GM12865 (cell line): ENCODE data around the gene MYRFL.

Experiments used
- DNase-seq: peaks from one replicate; pipeline ENCODE4 v3.0.0; 2010; ENCODE audit warnings: low read depth
- H3K4me3 ChIP-seq: 2 replicates; pipeline ENCODE4 v1.5.1; 2011; ENCODE audit warnings: mild to moderate bottlenecking, low read depth, low read length, control low read depth
- TF ChIP-seq, protein P1 (sequence below): IDR thresholded peaks from 2 replicates; pipeline ENCODE4 v1.5.1; 2011; ENCODE audit warnings: low read length, control low read depth, low read depth, inconsistent platforms; ENCODE audit not compliant: insufficient read depth; ENCODE audit errors: missing control alignments

Gene MYRFL

GRCh38 chr12:69816082-69816481 is 8.9 kb upstream of the MYRFL start:
- DNase-seq = no peak
- TF ChIP-seq, protein P1, sequence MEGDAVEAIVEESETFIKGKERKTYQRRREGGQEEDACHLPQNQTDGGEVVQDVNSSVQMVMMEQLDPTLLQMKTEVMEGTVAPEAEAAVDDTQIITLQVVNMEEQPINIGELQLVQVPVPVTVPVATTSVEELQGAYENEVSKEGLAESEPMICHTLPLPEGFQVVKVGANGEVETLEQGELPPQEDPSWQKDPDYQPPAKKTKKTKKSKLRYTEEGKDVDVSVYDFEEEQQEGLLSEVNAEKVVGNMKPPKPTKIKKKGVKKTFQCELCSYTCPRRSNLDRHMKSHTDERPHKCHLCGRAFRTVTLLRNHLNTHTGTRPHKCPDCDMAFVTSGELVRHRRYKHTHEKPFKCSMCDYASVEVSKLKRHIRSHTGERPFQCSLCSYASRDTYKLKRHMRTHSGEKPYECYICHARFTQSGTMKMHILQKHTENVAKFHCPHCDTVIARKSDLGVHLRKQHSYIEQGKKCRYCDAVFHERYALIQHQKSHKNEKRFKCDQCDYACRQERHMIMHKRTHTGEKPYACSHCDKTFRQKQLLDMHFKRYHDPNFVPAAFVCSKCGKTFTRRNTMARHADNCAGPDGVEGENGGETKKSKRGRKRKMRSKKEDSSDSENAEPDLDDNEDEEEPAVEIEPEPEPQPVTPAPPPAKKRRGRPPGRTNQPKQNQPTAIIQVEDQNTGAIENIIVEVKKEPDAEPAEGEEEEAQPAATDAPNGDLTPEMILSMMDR = no peak
- no peak overlapping the region for H3K4me3 ChIP-seq

GRCh38 chr12:69821032-69821455 is 4.0 kb upstream of the MYRFL start:
- TF ChIP-seq, protein P1 = no peak
- DNase-seq = no peak
- H3K4me3 ChIP-seq = no peak overlapping the region

DNA sequence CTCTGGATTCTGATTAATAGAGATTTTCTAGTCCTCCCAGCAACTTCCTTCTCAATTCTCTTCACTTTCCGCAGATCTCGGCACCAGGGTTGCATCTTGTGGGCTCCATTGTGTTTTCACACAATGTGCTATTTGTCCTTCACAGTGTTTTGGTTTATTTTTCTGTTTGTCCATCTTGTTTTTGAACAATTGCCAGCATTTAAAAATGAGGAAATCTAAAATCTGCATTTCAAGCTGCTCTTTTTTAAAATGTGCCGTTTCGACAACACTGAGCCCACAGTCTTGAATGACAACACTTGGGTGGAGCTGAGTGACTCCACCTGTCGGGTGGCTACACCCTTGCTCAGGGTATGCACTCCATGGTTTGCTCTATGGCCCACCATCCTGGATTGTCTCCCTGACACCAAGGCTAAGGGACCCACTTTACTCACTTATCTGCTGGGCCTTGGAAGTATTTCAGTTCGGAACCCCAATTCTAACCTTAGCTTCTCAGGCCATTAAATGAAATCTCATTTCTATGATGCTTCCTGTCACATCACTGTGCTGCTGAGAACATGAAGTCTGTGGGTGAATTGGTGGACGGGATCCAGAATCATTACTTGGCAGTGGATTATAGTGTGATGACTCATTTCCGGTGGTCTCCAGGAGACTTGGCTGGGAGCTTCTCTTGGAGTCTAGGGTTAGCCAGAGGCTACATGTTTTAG is 3.4 kb upstream of the MYRFL start:
- TF ChIP-seq, protein P1 = no peak
- DNase-seq = no peak
- no peak overlapping the region for H3K4me3 ChIP-seq

DNA sequence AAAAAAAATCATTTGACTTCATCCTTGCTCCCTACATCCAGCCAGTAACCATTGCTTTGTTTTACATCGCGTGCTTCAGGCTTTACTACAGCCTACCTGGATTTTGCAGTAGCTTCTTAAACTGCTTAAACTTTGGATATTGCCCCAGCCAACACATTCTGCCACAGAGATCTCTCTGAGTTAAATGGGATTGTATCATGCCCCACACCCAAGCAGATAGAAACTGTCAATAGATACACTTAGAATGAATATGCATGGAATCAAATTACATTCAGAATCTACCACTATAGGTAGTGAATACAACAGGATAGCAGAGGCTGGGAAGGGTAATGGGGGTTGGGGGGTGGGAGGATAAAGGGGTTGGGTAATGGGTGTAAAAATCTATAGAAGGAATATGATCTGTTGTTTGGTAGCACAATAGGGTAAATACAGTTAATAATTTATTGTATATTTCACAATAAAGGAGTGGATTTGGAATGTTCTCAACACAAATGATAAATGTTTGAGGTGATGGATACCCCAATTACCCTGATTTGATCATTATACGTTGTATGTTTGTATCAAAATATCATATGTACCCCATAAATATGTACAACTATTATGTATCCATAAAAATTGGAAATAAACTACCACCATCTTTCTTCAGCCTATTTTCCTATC is 2.7 kb upstream of the MYRFL start:
- TF ChIP-seq, protein P1 = no peak
- DNase-seq = no peak
- no peak overlapping the region for H3K4me3 ChIP-seq

DNA sequence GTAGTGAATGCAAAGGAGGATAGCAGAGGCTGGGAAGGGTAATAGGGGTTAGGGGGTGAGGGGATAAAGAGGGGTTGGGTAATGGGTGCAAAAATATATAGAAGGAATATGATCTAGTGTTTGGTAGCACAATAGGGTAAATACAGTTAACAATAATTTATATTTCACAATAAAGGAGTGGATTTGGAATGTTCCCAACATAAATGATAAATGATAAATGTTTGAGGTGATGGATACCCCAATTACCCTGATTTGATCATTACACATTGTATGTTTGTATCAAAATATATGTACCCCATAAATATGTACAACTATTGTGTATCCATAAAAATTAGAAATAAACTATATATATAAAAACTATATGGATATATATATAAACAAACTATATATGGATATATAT is 999 bp upstream of the MYRFL start:
- TF ChIP-seq, protein P1 = no peak
- DNase-seq = no peak
- no peak overlapping the region for H3K4me3 ChIP-seq

DNA sequence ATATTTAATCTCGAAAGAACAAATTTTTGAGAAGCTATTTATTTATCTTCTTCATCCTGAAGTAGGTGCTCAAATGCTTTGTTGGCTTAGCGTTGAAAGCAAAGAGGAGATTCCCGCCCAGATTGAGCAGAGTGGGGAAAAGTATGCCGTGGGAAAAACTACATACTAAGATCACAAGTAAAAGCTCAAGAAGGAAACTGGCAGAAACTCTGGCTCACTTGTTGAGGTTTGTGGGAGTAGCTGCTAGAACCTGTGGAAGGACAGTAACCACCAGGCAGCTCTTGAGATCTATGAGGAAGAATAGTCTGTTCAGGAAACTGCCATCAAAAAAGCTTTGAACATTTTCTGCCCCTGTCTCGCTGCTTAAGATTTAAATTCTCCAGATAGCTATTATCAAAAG is 3.9 kb downstream of the MYRFL start:
- TF ChIP-seq, protein P1 = no peak
- no peak for DNase-seq
- H3K4me3 ChIP-seq = no peak overlapping the region

- TF ChIP-seq, protein P1 = no peak
- no peak overlapping the region for H3K4me3 ChIP-seq
- DNase-seq = no peak
Observed at GRCh38 chr12:69833696-69834095, 8.7 kb downstream of the MYRFL start.
